Measurements from ENCODE around the gene COQ4.

The COQ4 gene

DNA sequence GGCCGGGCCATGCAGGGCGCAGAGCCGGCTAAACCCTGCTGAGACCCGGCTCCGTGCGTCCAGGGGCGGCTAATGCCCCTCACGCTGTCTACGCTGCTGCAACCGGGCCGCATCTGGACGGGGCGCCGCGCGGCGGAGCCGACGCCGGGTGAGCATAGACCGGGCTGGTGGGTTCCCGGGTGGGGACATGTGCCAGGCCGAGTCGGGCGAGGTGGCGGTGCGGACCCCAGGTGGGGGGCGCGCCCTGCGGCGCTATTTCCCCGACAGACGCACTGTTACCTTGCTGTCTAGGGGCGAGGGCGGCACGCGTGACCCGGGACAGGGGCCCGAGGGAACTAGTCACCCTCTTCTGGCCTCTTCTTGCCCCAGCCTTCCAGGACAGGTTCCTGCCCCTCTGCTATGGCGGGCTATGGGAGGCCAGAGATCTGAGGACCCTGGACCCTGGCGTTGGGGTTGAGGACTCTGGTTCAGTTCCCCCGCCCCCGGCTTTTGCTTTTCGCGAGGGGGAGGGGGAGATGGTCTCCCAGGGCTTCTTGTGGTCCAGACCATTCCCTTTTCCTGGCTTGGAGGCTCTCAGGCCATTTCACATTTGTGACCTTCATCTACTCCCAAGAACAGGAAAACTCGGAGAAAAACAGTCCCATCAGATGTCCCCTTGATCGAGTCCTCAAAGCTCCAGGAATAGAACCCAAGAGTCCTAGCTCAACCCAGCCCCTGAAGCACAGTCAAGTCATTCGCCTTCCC lies 18.2 kb downstream of the COQ4 start:
- no peaks in the 10 kb centered on the region for H3K9me3 ChIP-seq
- peak overlapping the region; percentile 68 to 75 for H3K4me3 ChIP-seq (ENCODE audit: low read depth in 1 of 2, low read length in 1 of 2)
- peaks cover 20% of the 10 kb centered on the region in 2 experiments for H3K4me1 ChIP-seq (ENCODE audit: control insufficient read depth in 1 of 2, insufficient read depth in 1 of 2, low read depth in 1 of 2, low read length in 1 of 2)
- peaks cover 9% of the 10 kb centered on the region for H3K36me3 ChIP-seq
- H3K27me3 ChIP-seq, result no peaks in the 10 kb centered on the region
- TF ChIP-seq, protein P1, sequence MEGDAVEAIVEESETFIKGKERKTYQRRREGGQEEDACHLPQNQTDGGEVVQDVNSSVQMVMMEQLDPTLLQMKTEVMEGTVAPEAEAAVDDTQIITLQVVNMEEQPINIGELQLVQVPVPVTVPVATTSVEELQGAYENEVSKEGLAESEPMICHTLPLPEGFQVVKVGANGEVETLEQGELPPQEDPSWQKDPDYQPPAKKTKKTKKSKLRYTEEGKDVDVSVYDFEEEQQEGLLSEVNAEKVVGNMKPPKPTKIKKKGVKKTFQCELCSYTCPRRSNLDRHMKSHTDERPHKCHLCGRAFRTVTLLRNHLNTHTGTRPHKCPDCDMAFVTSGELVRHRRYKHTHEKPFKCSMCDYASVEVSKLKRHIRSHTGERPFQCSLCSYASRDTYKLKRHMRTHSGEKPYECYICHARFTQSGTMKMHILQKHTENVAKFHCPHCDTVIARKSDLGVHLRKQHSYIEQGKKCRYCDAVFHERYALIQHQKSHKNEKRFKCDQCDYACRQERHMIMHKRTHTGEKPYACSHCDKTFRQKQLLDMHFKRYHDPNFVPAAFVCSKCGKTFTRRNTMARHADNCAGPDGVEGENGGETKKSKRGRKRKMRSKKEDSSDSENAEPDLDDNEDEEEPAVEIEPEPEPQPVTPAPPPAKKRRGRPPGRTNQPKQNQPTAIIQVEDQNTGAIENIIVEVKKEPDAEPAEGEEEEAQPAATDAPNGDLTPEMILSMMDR (IDR thresholded peaks at IDR 0.05), result no peak
- H3K27ac ChIP-seq, result peak overlapping the region; percentile 63

DNA sequence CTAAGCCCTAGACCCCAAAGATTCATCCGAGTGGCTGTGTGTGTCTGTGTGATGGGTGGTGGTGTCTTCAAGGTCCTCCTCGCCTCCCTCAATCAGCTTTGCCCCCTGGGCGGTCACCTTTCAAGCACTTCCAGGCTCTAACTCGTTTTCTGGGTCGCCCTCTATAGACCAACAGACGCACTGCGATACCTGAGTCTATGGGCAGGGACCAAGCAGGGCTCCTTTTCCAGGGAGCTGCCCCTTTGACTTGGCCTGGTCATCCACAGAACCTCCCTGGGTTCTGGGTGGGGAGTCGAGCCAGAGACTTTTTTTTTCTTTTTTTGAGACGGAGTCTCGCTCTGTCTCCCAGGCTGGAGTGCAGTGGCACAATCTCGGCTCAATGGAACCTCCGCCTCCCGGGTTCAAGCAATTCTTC lies 18.8 kb downstream of the COQ4 start:
- Histone ChIP-seq H3K36me3 (peaks cover 9% of the 10 kb centered on the region), H3K27ac (peak overlapping the region; percentile 63), H3K4me1 (ENCODE audit: control insufficient read depth in 1 of 2, insufficient read depth in 1 of 2, low read depth in 1 of 2, low read length in 1 of 2) (peaks cover 20% of the 10 kb centered on the region in 2 experiments), H3K4me3 (ENCODE audit: low read depth in 1 of 2, low read length in 1 of 2) (peak overlapping the region; percentile 68 to 75), H3K9me3 (no peaks in the 10 kb centered on the region), H3K27me3 (no peaks in the 10 kb centered on the region)
- TF ChIP-seq, protein P1 (IDR thresholded peaks at IDR 0.05), result peak; percentile 50

DNA sequence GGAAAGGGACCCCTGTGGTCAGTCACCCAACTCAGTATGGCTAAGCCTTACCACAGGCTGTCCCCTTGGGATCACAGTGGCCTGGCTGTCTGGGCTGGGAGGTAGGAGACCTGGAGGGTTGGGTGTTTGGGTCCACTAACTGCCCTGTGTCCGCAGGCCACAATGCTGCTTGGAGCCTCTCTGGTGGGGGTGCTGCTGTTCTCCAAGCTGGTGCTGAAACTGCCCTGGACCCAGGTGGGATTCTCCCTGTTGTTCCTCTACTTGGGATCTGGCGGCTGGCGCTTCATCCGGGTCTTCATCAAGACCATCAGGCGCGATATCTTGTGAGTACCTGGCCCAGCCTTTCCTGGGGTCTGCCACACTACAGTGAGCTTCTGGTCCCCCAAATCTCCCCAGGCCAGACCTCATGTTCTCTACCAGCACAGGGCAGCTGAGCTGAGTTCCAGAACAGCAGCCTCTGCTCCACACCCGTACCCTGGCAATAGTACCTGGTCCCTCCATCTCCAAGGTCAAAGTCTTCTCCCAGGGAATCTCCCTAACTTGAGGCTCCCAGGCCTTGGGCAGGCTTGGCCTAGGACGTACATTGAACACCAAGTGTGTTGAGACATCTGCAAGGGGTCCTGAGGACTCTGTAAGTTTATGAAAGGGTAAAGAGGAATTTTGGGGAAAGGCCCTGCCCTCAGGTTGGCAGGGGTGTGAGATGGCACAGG lies 20.5 kb downstream of the COQ4 start:
- peaks cover 19% of the 10 kb centered on the region for H3K36me3 ChIP-seq
- H3K4me3 ChIP-seq (ENCODE audit: low read depth in 1 of 2, low read length in 1 of 2), result no peak overlapping the region
- no peaks in the 10 kb centered on the region for H3K9me3 ChIP-seq

DNA sequence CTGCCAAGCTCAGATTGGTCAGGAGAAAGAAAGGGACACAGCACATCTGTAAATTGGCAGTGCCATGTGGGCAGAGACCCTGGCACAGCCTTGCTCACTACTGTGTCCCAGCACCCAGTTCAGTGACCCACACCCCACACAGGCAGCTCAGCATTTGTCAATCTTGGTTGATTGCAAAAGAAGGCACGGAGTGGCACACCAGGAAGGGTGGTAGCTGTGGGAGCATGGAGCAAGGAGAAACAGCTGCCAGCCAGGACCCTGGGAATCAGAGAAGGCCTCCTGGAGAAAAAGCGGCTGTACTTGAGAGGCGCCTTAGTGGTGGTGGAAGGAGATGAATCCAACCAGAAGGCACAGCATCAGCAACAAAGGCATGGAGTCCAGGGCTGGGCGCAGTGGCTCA lies 21.2 kb downstream of the COQ4 start:
- Histone ChIP-seq H3K27ac (no peak overlapping the region), H3K4me1 (ENCODE audit: control insufficient read depth in 1 of 2, insufficient read depth in 1 of 2, low read depth in 1 of 2, low read length in 1 of 2) (peaks cover 20% of the 10 kb centered on the region in 2 experiments), H3K36me3 (peaks cover 26% of the 10 kb centered on the region), H3K9me3 (no peaks in the 10 kb centered on the region), H3K27me3 (no peaks in the 10 kb centered on the region), H3K4me3 (ENCODE audit: low read depth in 1 of 2, low read length in 1 of 2) (no peak overlapping the region)
- TF ChIP-seq, protein P1 (IDR thresholded peaks at IDR 0.05), result no peak

More for the DNA sequence above, 20.5 kb downstream of the COQ4 start:
- Histone ChIP-seq H3K27ac (no peak overlapping the region), H3K4me1 (ENCODE audit: control insufficient read depth in 1 of 2, insufficient read depth in 1 of 2, low read depth in 1 of 2, low read length in 1 of 2) (peaks cover 20% of the 10 kb centered on the region in 2 experiments), H3K27me3 (no peaks in the 10 kb centered on the region)
- TF ChIP-seq, protein P1 (IDR thresholded peaks at IDR 0.05), result no peak

DNA sequence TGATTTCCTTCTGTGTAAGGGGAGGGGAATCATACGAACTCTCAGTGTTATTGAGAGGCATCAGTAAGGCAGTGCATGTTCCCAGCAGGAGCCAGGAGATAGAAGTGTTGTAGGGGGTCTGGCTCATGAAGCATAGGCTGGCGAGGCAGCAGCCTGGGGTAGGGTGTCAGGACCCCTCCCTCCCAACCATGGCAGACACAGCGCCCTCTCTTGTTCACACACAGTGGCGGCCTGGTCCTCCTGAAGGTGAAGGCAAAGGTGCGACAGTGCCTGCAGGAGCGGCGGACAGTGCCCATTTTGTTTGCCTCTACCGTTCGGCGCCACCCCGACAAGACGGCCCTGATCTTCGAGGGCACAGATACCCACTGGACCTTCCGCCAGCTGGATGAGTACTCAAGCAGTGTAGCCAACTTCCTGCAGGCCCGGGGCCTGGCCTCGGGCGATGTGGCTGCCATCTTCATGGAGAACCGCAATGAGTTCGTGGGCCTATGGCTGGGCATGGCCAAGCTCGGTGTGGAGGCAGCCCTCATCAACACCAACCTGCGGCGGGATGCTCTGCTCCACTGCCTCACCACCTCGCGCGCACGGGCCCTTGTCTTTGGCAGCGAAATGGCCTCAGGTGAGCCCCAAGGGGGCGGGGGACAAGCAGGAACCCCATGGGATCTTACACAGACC lies 22.4 kb downstream of the COQ4 start:
- H3K4me3 ChIP-seq (ENCODE audit: low read depth in 1 of 2, low read length in 1 of 2), result no peak overlapping the region
- H3K4me1 ChIP-seq (ENCODE audit: control insufficient read depth in 1 of 2, insufficient read depth in 1 of 2, low read depth in 1 of 2, low read length in 1 of 2), result peaks cover 11 to 13% of the 10 kb centered on the region in 2 experiments
- H3K36me3 ChIP-seq, result peaks cover 38% of the 10 kb centered on the region
- H3K27ac ChIP-seq, result no peak overlapping the region
- H3K9me3 ChIP-seq, result no peaks in the 10 kb centered on the region
- TF ChIP-seq, protein P1 (IDR thresholded peaks at IDR 0.05), result no peak
- H3K27me3 ChIP-seq, result no peaks in the 10 kb centered on the region

Measured in neutrophil (primary cell).